GM12874 (cell line): ENCODE data around the gene EEF1G.

Source experiments
- CTCF ChIP-seq: IDR thresholded peaks from 2 replicates; pipeline ENCODE4 v1.5.1; 2011; ENCODE audit warnings: low read depth, mild to moderate bottlenecking, control low read depth, low read length, moderate library complexity; ENCODE audit not compliant: insufficient read depth

EEF1G gene

GRCh38 chr11:62552485-62553079 lies 21.1 kb downstream of the EEF1G start:
- TF ChIP-seq CTCF: no peak

- no peak for TF ChIP-seq CTCF
Observed at GRCh38 chr11:62548545-62549335, 25.0 kb downstream of the EEF1G start.

GRCh38 chr11:62547691-62548281 lies 25.9 kb downstream of the EEF1G start:
- TF ChIP-seq CTCF: no peak

GRCh38 chr11:62546929-62547625 lies 26.6 kb downstream of the EEF1G start:
- TF ChIP-seq CTCF: no peak

GRCh38 chr11:62546244-62546928 lies 27.3 kb downstream of the EEF1G start, which contains the start of gene AHNAK:
Gene AHNAK (minus strand): TSS chr11:62546806. CDS start chr11:62536098, 10,708 bp downstream.
- no peak for TF ChIP-seq CTCF

GRCh38 chr11:62545437-62546243 lies 28.1 kb downstream of the EEF1G start:
- no peak for TF ChIP-seq CTCF
